CD1c-positive myeloid dendritic cell (primary cell): ENCODE results near the gene NANOS2.
A peak's percentile ranks its signal among the peaks of the same experiment; 100 is the strongest.

Experiments
- DNase-seq: peaks from one replicate; pipeline ENCODE4 v3.0.0-alpha.2; 2016; ENCODE audit errors: extremely low spot score

NANOS2 gene

GRCh38 chr19:45895519-45895972, 19.0 kb downstream of the NANOS2 start:
- no peak for DNase-seq

GRCh38 chr19:45890877-45891276, 23.7 kb downstream of the NANOS2 start:
- no peak for DNase-seq

GRCh38 chr19:45889210-45889885, 25.2 kb downstream of the NANOS2 start:
- no peak for DNase-seq

- DNase-seq = no peak
Observed at GRCh38 chr19:45887200-45887710, 27.3 kb downstream of the NANOS2 start.

GRCh38 chr19:45886427-45887199, 28.0 kb downstream of the NANOS2 start:
- DNase-seq = peak; percentile 94

GRCh38 chr19:45885556-45886426, 28.8 kb downstream of the NANOS2 start, which contains the start of gene IRF2BP1:
IRF2BP1 (minus strand) TSS chr19:45886141; CDS start chr19:45885774, 367 bp downstream.
- DNase-seq = peak; percentile 97

GRCh38 chr19:45884682-45885555, 29.7 kb downstream of the NANOS2 start:
- no peak for DNase-seq

GRCh38 chr19:45883881-45884681, 30.5 kb downstream of the NANOS2 start:
- no peak for DNase-seq

GRCh38 chr19:45883586-45883880, 31.0 kb downstream of the NANOS2 start:
- no peak for DNase-seq

- DNase-seq = peak; percentile 91
Observed at GRCh38 chr19:45882652-45883585, 31.7 kb downstream of the NANOS2 start.

- DNase-seq = no peak
Observed at GRCh38 chr19:45881909-45882528, 32.6 kb downstream of the NANOS2 start.

- no peak for DNase-seq
Observed at GRCh38 chr19:45881082-45881908, 33.3 kb downstream of the NANOS2 start.

GRCh38 chr19:45879971-45880370, 34.6 kb downstream of the NANOS2 start:
- DNase-seq = no peak

GRCh38 chr19:45879055-45879454, 35.5 kb downstream of the NANOS2 start:
- DNase-seq = no peak

- no peak for DNase-seq
Observed at GRCh38 chr19:45878043-45878794, 36.4 kb downstream of the NANOS2 start.

- DNase-seq = no peak
Observed at GRCh38 chr19:45876411-45877197, 38.0 kb downstream of the NANOS2 start.

GRCh38 chr19:45876161-45876410, 38.5 kb downstream of the NANOS2 start:
- no peak for DNase-seq
